Osteocyte (in vitro differentiated cells): ENCODE measurements around the gene DPF3. TPM values are rescaled to one million over a fixed set of nuclear protein-coding genes. Genes with fewer than 3 reads are reported as not detected.
A peak's percentile ranks its signal among the peaks of the same experiment; 100 is the strongest.

Experiments
- DNase-seq: peaks from one replicate; pipeline ENCODE4 v3.0.0; 2021; ENCODE audit warnings: mixed read lengths; ENCODE audit not compliant: unreplicated experiment; ENCODE audit errors: extremely low spot score
- H3K27ac Mint-ChIP-seq: one replicate; pipeline ENCODE4 v1.8.0; 2021; ENCODE audit warnings: mild to moderate bottlenecking, mixed read lengths; ENCODE audit not compliant: unreplicated experiment
- H3K27me3 Mint-ChIP-seq: one replicate; pipeline ENCODE4 v1.8.0; 2021; ENCODE audit warnings: mixed read lengths; ENCODE audit not compliant: unreplicated experiment
- H3K36me3 Mint-ChIP-seq: one replicate; pipeline ENCODE4 v1.8.0; 2021; ENCODE audit warnings: mixed read lengths; ENCODE audit not compliant: unreplicated experiment
- H3K4me1 Mint-ChIP-seq: one replicate; pipeline ENCODE4 v1.8.0; 2021; ENCODE audit warnings: mixed read lengths; ENCODE audit not compliant: unreplicated experiment
- H3K4me3 Mint-ChIP-seq: one replicate; pipeline ENCODE4 v1.8.0; 2021; ENCODE audit warnings: mild to moderate bottlenecking, moderate library complexity, mixed read lengths; ENCODE audit not compliant: unreplicated experiment
- H3K9me3 Mint-ChIP-seq: one replicate; pipeline ENCODE4 v1.8.0; 2021; ENCODE audit warnings: mixed read lengths; ENCODE audit not compliant: unreplicated experiment
- CTCF ChIP-seq: fragments of 200-600 bp; sonication (generic); IDR thresholded peaks from 2 replicates; pipeline ENCODE4 v1.5.0; 2021; ENCODE audit warnings: antibody characterized with exemption, mild to moderate bottlenecking, moderate library complexity
- total RNA-seq: library from RNA; stranded (reverse); gene quantifications from 2 replicates; pipeline ENCODE4 v1.2.1, GENCODE V29; 2021

The DPF3 gene
- total RNA-seq, 1 donor from 2014 or later, result 5.8 TPM

- H3K27ac Mint-ChIP-seq, result no peak overlapping the region
- H3K4me3 Mint-ChIP-seq, result no peak overlapping the region
- H3K4me1 Mint-ChIP-seq, result peaks cover 62% of the 10 kb centered on the region
- no peaks in the 10 kb centered on the region for H3K36me3 Mint-ChIP-seq
- TF ChIP-seq CTCF, result no peak
- peak; percentile 68 for DNase-seq
- H3K27me3 Mint-ChIP-seq, result no peaks in the 10 kb centered on the region
- H3K9me3 Mint-ChIP-seq, result no peaks in the 10 kb centered on the region
Observed at GRCh38 chr14:72612041-72612440, 281.9 kb downstream of the DPF3 start.

GRCh38 chr14:72611506-72611905, 282.4 kb downstream of the DPF3 start:
- peaks cover 57% of the 10 kb centered on the region for H3K4me1 Mint-ChIP-seq

GRCh38 chr14:72610831-72611200, 283.1 kb downstream of the DPF3 start:
- DNase-seq, result peak; percentile 72
- TF ChIP-seq CTCF, result no peak
- Mint-ChIP-seq H3K4me3 (no peak overlapping the region), H3K27me3 (no peaks in the 10 kb centered on the region), H3K4me1 (peaks cover 50% of the 10 kb centered on the region), H3K9me3 (no peaks in the 10 kb centered on the region), H3K27ac (no peak overlapping the region), H3K36me3 (no peaks in the 10 kb centered on the region)

More at GRCh38 chr14:72611506-72611905, 282.4 kb downstream of the DPF3 start:
- no peaks in the 10 kb centered on the region for H3K9me3 Mint-ChIP-seq
- no peak for TF ChIP-seq CTCF
- no peak overlapping the region for H3K27ac Mint-ChIP-seq
- no peaks in the 10 kb centered on the region for H3K36me3 Mint-ChIP-seq
- no peak overlapping the region for H3K4me3 Mint-ChIP-seq
- H3K27me3 Mint-ChIP-seq, result no peaks in the 10 kb centered on the region
- peak; percentile 21 for DNase-seq

GRCh38 chr14:72610096-72610830, 283.6 kb downstream of the DPF3 start:
- TF ChIP-seq CTCF, result no peak
- H3K9me3 Mint-ChIP-seq, result no peaks in the 10 kb centered on the region
- no peak overlapping the region for H3K4me3 Mint-ChIP-seq
- peaks cover 45% of the 10 kb centered on the region for H3K4me1 Mint-ChIP-seq
- no peaks in the 10 kb centered on the region for H3K36me3 Mint-ChIP-seq
- H3K27ac Mint-ChIP-seq, result no peak overlapping the region
- peak; percentile 69 for DNase-seq
- no peaks in the 10 kb centered on the region for H3K27me3 Mint-ChIP-seq

- peak overlapping the region; percentile 79 for H3K27ac Mint-ChIP-seq
- TF ChIP-seq CTCF, result no peak
- DNase-seq, result peak; percentile 54
- no peaks in the 10 kb centered on the region for H3K27me3 Mint-ChIP-seq
- no peaks in the 10 kb centered on the region for H3K9me3 Mint-ChIP-seq
- peaks cover 38% of the 10 kb centered on the region for H3K4me1 Mint-ChIP-seq
- no peaks in the 10 kb centered on the region for H3K36me3 Mint-ChIP-seq
- no peak overlapping the region for H3K4me3 Mint-ChIP-seq
Observed at GRCh38 chr14:72609205-72609916, 284.5 kb downstream of the DPF3 start.
